IPS-NIHi7 (cell line): Measurements from ENCODE around the gene ATP6V0E1.

ENCODE experiments used
- DNase-seq: peaks from one replicate; pipeline ENCODE4 v3.0.0; 2012; ENCODE audit warnings: mixed read lengths; ENCODE audit errors: extremely low spot score

The ATP6V0E1 gene

GRCh38 chr5:172983542-172984243, at the start of gene ATP6V0E1:
Gene ATP6V0E1, plus strand, starts transcription at chr5:172983771. Its CDS starts 90 bp downstream, at chr5:172983861.
- peak; percentile 98 for DNase-seq

GRCh38 chr5:172935096-172935495, 48.5 kb upstream of the ATP6V0E1 start:
- no peak for DNase-seq

- DNase-seq, result no peak
Measured at GRCh38 chr5:172936401-172936800, 47.2 kb upstream of the ATP6V0E1 start.

GRCh38 chr5:172939071-172939470, 44.5 kb upstream of the ATP6V0E1 start:
- peak; percentile 78 for DNase-seq

- DNase-seq, result no peak
Measured at GRCh38 chr5:172939611-172940267, 43.8 kb upstream of the ATP6V0E1 start.

- no peak for DNase-seq
Measured at GRCh38 chr5:172940268-172941066, 43.1 kb upstream of the ATP6V0E1 start.

- no peak for DNase-seq
Measured at GRCh38 chr5:172941067-172941516, 42.5 kb upstream of the ATP6V0E1 start.

- no peak for DNase-seq
Measured at GRCh38 chr5:172942556-172942955, 41.0 kb upstream of the ATP6V0E1 start.

- peak; percentile 89 for DNase-seq
Measured at GRCh38 chr5:172943283-172943841, 40.2 kb upstream of the ATP6V0E1 start.

GRCh38 chr5:172943906-172944305, 39.7 kb upstream of the ATP6V0E1 start:
- DNase-seq, result no peak

- no peak for DNase-seq
Measured at GRCh38 chr5:172944741-172945140, 38.8 kb upstream of the ATP6V0E1 start.

- no peak for DNase-seq
Measured at GRCh38 chr5:172945151-172945550, 38.4 kb upstream of the ATP6V0E1 start.

GRCh38 chr5:172946146-172946545, 37.4 kb upstream of the ATP6V0E1 start:
- no peak for DNase-seq

- DNase-seq, result no peak
Measured at GRCh38 chr5:172949426-172949825, 34.1 kb upstream of the ATP6V0E1 start.

- no peak for DNase-seq
Measured at GRCh38 chr5:172950176-172950965, 33.2 kb upstream of the ATP6V0E1 start.

- no peak for DNase-seq
Measured at GRCh38 chr5:172951371-172952033, 32.1 kb upstream of the ATP6V0E1 start.

GRCh38 chr5:172952034-172952511, 31.5 kb upstream of the ATP6V0E1 start:
- DNase-seq, result no peak

GRCh38 chr5:172953776-172954675, 29.5 kb upstream of the ATP6V0E1 start:
- DNase-seq, result no peak

- no peak for DNase-seq
Measured at GRCh38 chr5:172954751-172955159, 28.8 kb upstream of the ATP6V0E1 start.

GRCh38 chr5:172956228-172956627, 27.3 kb upstream of the ATP6V0E1 start:
- DNase-seq, result no peak
